HepG2 (cell line): ENCODE measurements around the gene ZNF211.

Experiments used
- ATF7-NPFF ChIP-seq: sonication (generic); formaldehyde crosslinking; IDR thresholded peaks from 2 replicates; pipeline ENCODE4 v1.8.1; 2023; ENCODE audit warnings: mild to moderate bottlenecking, low read depth, missing genetic modification reagents, moderate library complexity
- CTCF ChIP-seq: sonication (generic); formaldehyde crosslinking; IDR thresholded peaks from 2 replicates; pipeline ENCODE4 v1.5.0; 2020; ENCODE audit warnings: mild to moderate bottlenecking, missing genetic modification reagents, moderate library complexity
- MAX ChIP-seq: IDR thresholded peaks from 2 replicates; pipeline ENCODE4 v1.6.1; 2012; ENCODE audit warnings: inconsistent platforms
- RFX5 ChIP-seq: IDR thresholded peaks from 2 replicates; pipeline ENCODE4 v1.6.1; 2011; ENCODE audit warnings: low read depth, low read length, improper control_type of control experiment
- ZNF234 ChIP-seq: sonication (generic); formaldehyde crosslinking; conservative IDR thresholded peaks from 2 replicates; pipeline ENCODE4 v1.5.1; 2020; ENCODE audit warnings: mild to moderate bottlenecking, missing genetic modification reagents
- ZNF317 ChIP-seq: sonication (generic); formaldehyde crosslinking; IDR thresholded peaks from 2 replicates; pipeline ENCODE4 v1.5.0; 2020; ENCODE audit warnings: mild to moderate bottlenecking, missing genetic modification reagents
- ZNF777 ChIP-seq: sonication (generic); formaldehyde crosslinking; IDR thresholded peaks from 2 replicates; pipeline ENCODE4 v1.4.0; 2020; ENCODE audit warnings: missing genetic modification reagents
- TF ChIP-seq, protein P1 (sequence below): IDR thresholded peaks from 2 replicates; pipeline ENCODE4 v1.6.1; 2012; ENCODE audit warnings: low read length, improper control_type of control experiment

DNA sequence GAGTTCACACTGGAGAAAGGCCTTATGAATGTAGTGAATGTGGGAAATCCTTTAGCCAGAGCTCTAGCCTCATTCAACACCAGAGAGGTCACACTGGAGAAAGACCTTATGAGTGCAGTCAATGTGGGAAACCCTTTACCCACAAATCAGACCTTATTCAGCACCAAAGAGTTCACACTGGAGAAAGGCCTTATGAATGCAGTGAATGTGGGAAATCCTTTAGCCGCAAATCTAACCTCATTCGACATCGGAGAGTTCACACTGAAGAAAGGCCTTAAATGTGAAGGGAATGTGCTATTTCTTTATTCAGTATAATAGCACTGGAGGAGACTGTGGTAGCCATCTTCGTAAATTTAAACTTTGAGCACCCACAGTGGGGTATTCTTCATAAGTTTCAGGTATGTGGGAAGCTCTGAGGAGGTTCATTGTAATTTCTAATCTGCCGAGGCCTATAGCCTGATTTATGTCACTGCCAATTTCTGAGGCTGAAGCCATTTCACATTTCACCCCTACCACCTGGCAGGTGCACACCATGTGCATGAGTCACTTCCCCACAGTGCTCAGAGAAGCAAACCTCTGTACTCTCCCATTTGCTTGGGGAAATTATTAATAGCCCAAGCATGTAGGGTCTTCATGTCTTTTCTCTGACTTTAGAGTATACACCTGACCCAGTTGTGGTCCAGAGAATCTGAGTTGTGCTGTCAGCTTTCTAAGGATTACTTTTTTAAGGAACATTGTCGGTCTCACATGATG lies 55.2 kb downstream of the ZNF211 start:
- TF ChIP-seq MAX (no peak), CTCF (CRISPR knock-in tag) (no peak), ZNF317 (CRISPR knock-in tag) (no peak), ATF7-NPFF (CRISPR knock-in tag) (no peak), RFX5 (no peak), ZNF777 (CRISPR knock-in tag) (no peak), ZNF234 (CRISPR knock-in tag) (no peak)
- TF ChIP-seq, protein P1, sequence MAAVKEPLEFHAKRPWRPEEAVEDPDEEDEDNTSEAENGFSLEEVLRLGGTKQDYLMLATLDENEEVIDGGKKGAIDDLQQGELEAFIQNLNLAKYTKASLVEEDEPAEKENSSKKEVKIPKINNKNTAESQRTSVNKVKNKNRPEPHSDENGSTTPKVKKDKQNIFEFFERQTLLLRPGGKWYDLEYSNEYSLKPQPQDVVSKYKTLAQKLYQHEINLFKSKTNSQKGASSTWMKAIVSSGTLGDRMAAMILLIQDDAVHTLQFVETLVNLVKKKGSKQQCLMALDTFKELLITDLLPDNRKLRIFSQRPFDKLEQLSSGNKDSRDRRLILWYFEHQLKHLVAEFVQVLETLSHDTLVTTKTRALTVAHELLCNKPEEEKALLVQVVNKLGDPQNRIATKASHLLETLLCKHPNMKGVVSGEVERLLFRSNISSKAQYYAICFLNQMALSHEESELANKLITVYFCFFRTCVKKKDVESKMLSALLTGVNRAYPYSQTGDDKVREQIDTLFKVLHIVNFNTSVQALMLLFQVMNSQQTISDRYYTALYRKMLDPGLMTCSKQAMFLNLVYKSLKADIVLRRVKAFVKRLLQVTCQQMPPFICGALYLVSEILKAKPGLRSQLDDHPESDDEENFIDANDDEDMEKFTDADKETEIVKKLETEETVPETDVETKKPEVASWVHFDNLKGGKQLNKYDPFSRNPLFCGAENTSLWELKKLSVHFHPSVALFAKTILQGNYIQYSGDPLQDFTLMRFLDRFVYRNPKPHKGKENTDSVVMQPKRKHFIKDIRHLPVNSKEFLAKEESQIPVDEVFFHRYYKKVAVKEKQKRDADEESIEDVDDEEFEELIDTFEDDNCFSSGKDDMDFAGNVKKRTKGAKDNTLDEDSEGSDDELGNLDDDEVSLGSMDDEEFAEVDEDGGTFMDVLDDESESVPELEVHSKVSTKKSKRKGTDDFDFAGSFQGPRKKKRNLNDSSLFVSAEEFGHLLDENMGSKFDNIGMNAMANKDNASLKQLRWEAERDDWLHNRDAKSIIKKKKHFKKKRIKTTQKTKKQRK: no peak
